GM21786 (cell line): ENCODE results near the gene PLEKHH2.

Experiments
- ATAC-seq: cut with Tn5 transposase; IDR thresholded peaks from one replicate; pipeline ENCODE4 v1.9.1; 2021; ENCODE audit not compliant: unreplicated experiment

Gene PLEKHH2

GRCh38 chr2:43758739-43759138 lies 121.7 kb downstream of the PLEKHH2 start:
- ATAC-seq: no peak

- no peak for ATAC-seq
Measured at GRCh38 chr2:43759195-43759594, 122.1 kb downstream of the PLEKHH2 start.

- ATAC-seq: no peak
Measured at GRCh38 chr2:43762286-43762685, 125.2 kb downstream of the PLEKHH2 start.

- no peak for ATAC-seq
Measured at GRCh38 chr2:43763091-43763490, 126.0 kb downstream of the PLEKHH2 start.

- no peak for ATAC-seq
Measured at GRCh38 chr2:43764086-43764705, 127.1 kb downstream of the PLEKHH2 start.

GRCh38 chr2:43766006-43766405 lies 128.9 kb downstream of the PLEKHH2 start:
- no peak for ATAC-seq

GRCh38 chr2:43773876-43774613 lies 137.0 kb downstream of the PLEKHH2 start, which contains the start of gene DYNC2LI1:
Gene DYNC2LI1, plus strand, starts transcription at chr2:43774039. Its CDS starts 100 bp downstream, at chr2:43774139.
- peak; percentile 99 for ATAC-seq

GRCh38 chr2:43774617-43775016 lies 137.6 kb downstream of the PLEKHH2 start:
- no peak for ATAC-seq

- ATAC-seq: no peak
Measured at GRCh38 chr2:43776324-43776723, 139.3 kb downstream of the PLEKHH2 start.

- ATAC-seq: no peak
Measured at GRCh38 chr2:43777306-43777926, 140.4 kb downstream of the PLEKHH2 start.

GRCh38 chr2:43778233-43778632 lies 141.2 kb downstream of the PLEKHH2 start:
- ATAC-seq: no peak

GRCh38 chr2:43787895-43788294 lies 150.8 kb downstream of the PLEKHH2 start:
- no peak for ATAC-seq

GRCh38 chr2:43788646-43789045 lies 151.6 kb downstream of the PLEKHH2 start:
- ATAC-seq: no peak

- no peak for ATAC-seq
Measured at GRCh38 chr2:43790147-43790546, 153.1 kb downstream of the PLEKHH2 start.

GRCh38 chr2:43791035-43791765 lies 154.1 kb downstream of the PLEKHH2 start:
- ATAC-seq: no peak

GRCh38 chr2:43792653-43793052 lies 155.6 kb downstream of the PLEKHH2 start:
- peak; percentile 65 for ATAC-seq

GRCh38 chr2:43794956-43795355 lies 157.9 kb downstream of the PLEKHH2 start:
- ATAC-seq: no peak

- ATAC-seq: no peak
Measured at GRCh38 chr2:43796206-43796605, 159.1 kb downstream of the PLEKHH2 start.

GRCh38 chr2:43798300-43798699 lies 161.2 kb downstream of the PLEKHH2 start:
- ATAC-seq: no peak

GRCh38 chr2:43800894-43801293 lies 163.8 kb downstream of the PLEKHH2 start:
- ATAC-seq: no peak

- ATAC-seq: no peak
Measured at GRCh38 chr2:43802135-43802534, 165.1 kb downstream of the PLEKHH2 start.
